ENCODE results near the gene MYO10.
"Not testable (repeated sequence)": the region's sequence is repeated elsewhere in the genome, so short reads cannot be mapped to it uniquely, and the experiment has no call there.

MYO10 gene

GRCh38 chr5:16772556-16772955, 163.5 kb downstream of the MYO10 start:
- DNase-seq = no peak

GRCh38 chr5:16768184-16768583, 167.9 kb downstream of the MYO10 start:
- DNase-seq = no peak

- no peak for DNase-seq
Measured at GRCh38 chr5:16763211-16763610, 172.9 kb downstream of the MYO10 start.

GRCh38 chr5:16759147-16759773, 176.8 kb downstream of the MYO10 start:
- no peak for DNase-seq

GRCh38 chr5:16757989-16758501, 178.0 kb downstream of the MYO10 start:
- DNase-seq = no peak

- DNase-seq = not testable (repeated sequence)
Measured at GRCh38 chr5:16757577-16757976, 178.5 kb downstream of the MYO10 start.

- no peak for DNase-seq
Measured at GRCh38 chr5:16757146-16757545, 178.9 kb downstream of the MYO10 start.

- DNase-seq = no peak
Measured at GRCh38 chr5:16756692-16757091, 179.4 kb downstream of the MYO10 start.

GRCh38 chr5:16755641-16756040, 180.4 kb downstream of the MYO10 start:
- DNase-seq = no peak

GRCh38 chr5:16754601-16755000, 181.5 kb downstream of the MYO10 start:
- no peak for DNase-seq

GRCh38 chr5:16754086-16754485, 182.0 kb downstream of the MYO10 start:
- no peak for DNase-seq

- no peak for DNase-seq
Measured at GRCh38 chr5:16750445-16750844, 185.6 kb downstream of the MYO10 start.

GRCh38 chr5:16749626-16750025, 186.5 kb downstream of the MYO10 start:
- DNase-seq = no peak

GRCh38 chr5:16744164-16744880, 191.8 kb downstream of the MYO10 start:
- no peak for DNase-seq

- DNase-seq = no peak
Measured at GRCh38 chr5:16742938-16743337, 193.2 kb downstream of the MYO10 start.

- DNase-seq = no peak
Measured at GRCh38 chr5:16740811-16741392, 195.2 kb downstream of the MYO10 start.

GRCh38 chr5:16740066-16740810, 195.8 kb downstream of the MYO10 start:
- no peak for DNase-seq

- DNase-seq = peak; percentile 32
Measured at GRCh38 chr5:16738393-16738792, 197.7 kb downstream of the MYO10 start.

GRCh38 chr5:16737620-16738364, 198.3 kb downstream of the MYO10 start:
- DNase-seq = no peak

- no peak for DNase-seq
Measured at GRCh38 chr5:16737209-16737608, 198.9 kb downstream of the MYO10 start.

- DNase-seq = peak; percentile 54
Measured at GRCh38 chr5:16736158-16736995, 199.7 kb downstream of the MYO10 start.
